Activated T-helper 2 cell treated with anti-CD3 and anti-CD28 coated beads, Interferon-gamma antibody, Interleukin-2, Interleukin-4, amounts not matched to agents 10 μg/mL and 5 μg/mL and 100 μg/mL, durations not matched to agents 14 hours and 24 hours and 36 hours (primary cell): ENCODE measurements around the gene FAM153A. TPM values are rescaled to one million over a fixed set of nuclear protein-coding genes. Genes with fewer than 3 reads are reported as not detected.
"Not testable (repeated sequence)": the region's sequence is repeated elsewhere in the genome, so short reads cannot be mapped to it uniquely, and the experiment has no call there.

Experiments
- DNase-seq: peaks from one replicate; pipeline ENCODE4 v3.0.0; 2021; ENCODE audit warnings: low spot score
- H3K27ac Mint-ChIP-seq: one replicate; pipeline ENCODE4 v1.8.0; 2021; ENCODE audit warnings: mixed read lengths
- H3K27me3 Mint-ChIP-seq: one replicate; pipeline ENCODE4 v1.8.0; 2021; ENCODE audit warnings: low read depth, mixed read lengths
- H3K36me3 Mint-ChIP-seq: one replicate; pipeline ENCODE4 v1.8.0; 2021; ENCODE audit warnings: low read depth, mixed read lengths
- H3K4me1 Mint-ChIP-seq: one replicate; pipeline ENCODE4 v1.8.0; 2021; ENCODE audit warnings: low read depth, mixed read lengths
- H3K4me3 Mint-ChIP-seq: one replicate; pipeline ENCODE4 v1.8.0; 2021; ENCODE audit warnings: low read depth, mild to moderate bottlenecking, moderate library complexity, mixed read lengths
- H3K9me3 Mint-ChIP-seq: one replicate; pipeline ENCODE4 v1.8.0; 2021; ENCODE audit warnings: mixed read lengths
- intact Hi-C: fragments of 100-400 bp; cut with micrococcal nuclease; formaldehyde crosslinking; loops from one replicate; pipeline ENCODE4 v1.15.1; 2023
- total RNA-seq: library from RNA; stranded (reverse); gene quantifications from 2 replicates; pipeline ENCODE4 v1.2.3, GENCODE V29; 2022

FAM153A gene
- total RNA-seq, 1 donor from 2014 or later, result 16.3 TPM

DNA sequence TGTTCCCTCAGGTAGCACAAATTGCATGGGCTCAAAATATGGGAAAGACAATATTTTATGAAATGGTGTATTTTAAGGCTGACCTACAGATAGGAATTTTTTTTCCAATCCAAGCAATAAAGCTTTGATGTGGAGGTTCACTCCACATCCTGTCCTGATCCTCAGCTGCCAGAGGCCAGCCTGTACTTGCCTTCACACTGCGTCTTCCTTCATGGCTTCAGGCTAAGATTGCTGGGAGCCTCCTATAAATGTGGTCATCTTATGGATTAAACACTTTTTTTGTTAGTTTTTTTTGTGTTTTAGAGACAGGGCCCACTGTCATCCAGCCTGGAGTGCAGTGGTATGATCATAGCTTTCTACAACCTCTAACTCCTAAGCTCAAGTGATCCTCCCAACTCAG lies 67.3 kb downstream of the FAM153A start:
- intact Hi-C loops, H3K27me3 Mint-ChIP-seq, H3K4me1 Mint-ChIP-seq, DNase-seq, H3K36me3 Mint-ChIP-seq, H3K4me3 Mint-ChIP-seq, H3K27ac Mint-ChIP-seq, H3K9me3 Mint-ChIP-seq: not testable (repeated sequence)

GRCh38 chr5:177696100-177696499 lies 86.6 kb downstream of the FAM153A start:
- H3K9me3 Mint-ChIP-seq, H3K27me3 Mint-ChIP-seq, H3K36me3 Mint-ChIP-seq, H3K4me1 Mint-ChIP-seq, H3K4me3 Mint-ChIP-seq, intact Hi-C loops, H3K27ac Mint-ChIP-seq, DNase-seq: not testable (repeated sequence)

- H3K27me3 Mint-ChIP-seq, H3K36me3 Mint-ChIP-seq, DNase-seq, H3K9me3 Mint-ChIP-seq, H3K4me1 Mint-ChIP-seq, H3K4me3 Mint-ChIP-seq, intact Hi-C loops, H3K27ac Mint-ChIP-seq: not testable (repeated sequence)
Measured at GRCh38 chr5:177695356-177695930, 87.3 kb downstream of the FAM153A start.

DNA sequence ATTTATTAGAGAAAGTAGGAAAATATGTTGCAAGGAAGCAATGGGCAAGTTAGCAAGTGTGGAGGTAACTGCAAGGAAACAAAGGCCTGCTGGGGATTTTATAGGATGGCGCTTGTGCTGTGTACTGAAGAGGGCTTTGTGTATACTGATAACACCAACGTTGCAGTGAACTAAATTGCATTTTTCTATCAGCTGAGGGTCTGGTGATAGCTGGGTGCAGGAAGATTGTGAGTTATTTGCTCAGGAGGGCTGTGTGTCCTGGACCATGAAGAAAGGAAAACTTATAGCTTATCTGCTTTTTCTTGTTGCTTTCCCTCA lies 88.2 kb downstream of the FAM153A start:
- H3K4me3 Mint-ChIP-seq, H3K27me3 Mint-ChIP-seq, H3K4me1 Mint-ChIP-seq, H3K27ac Mint-ChIP-seq, intact Hi-C loops, H3K9me3 Mint-ChIP-seq, DNase-seq, H3K36me3 Mint-ChIP-seq: not testable (repeated sequence)

- intact Hi-C loops, H3K4me1 Mint-ChIP-seq, H3K36me3 Mint-ChIP-seq, H3K27me3 Mint-ChIP-seq, DNase-seq, H3K27ac Mint-ChIP-seq, H3K9me3 Mint-ChIP-seq, H3K4me3 Mint-ChIP-seq: not testable (repeated sequence)
Measured at GRCh38 chr5:177693671-177694517, 88.8 kb downstream of the FAM153A start.

- H3K4me1 Mint-ChIP-seq, H3K36me3 Mint-ChIP-seq, H3K9me3 Mint-ChIP-seq, H3K4me3 Mint-ChIP-seq, H3K27ac Mint-ChIP-seq, H3K27me3 Mint-ChIP-seq, intact Hi-C loops, DNase-seq: not testable (repeated sequence)
Measured at GRCh38 chr5:177692969-177693368, 89.7 kb downstream of the FAM153A start.

GRCh38 chr5:177692507-177692906 lies 90.2 kb downstream of the FAM153A start:
- DNase-seq, H3K36me3 Mint-ChIP-seq, H3K4me1 Mint-ChIP-seq, H3K4me3 Mint-ChIP-seq, H3K9me3 Mint-ChIP-seq, intact Hi-C loops, H3K27ac Mint-ChIP-seq, H3K27me3 Mint-ChIP-seq: not testable (repeated sequence)

- H3K4me1 Mint-ChIP-seq, DNase-seq, intact Hi-C loops, H3K27me3 Mint-ChIP-seq, H3K9me3 Mint-ChIP-seq, H3K36me3 Mint-ChIP-seq, H3K4me3 Mint-ChIP-seq, H3K27ac Mint-ChIP-seq: not testable (repeated sequence)
Measured at GRCh38 chr5:177689011-177689610, 93.6 kb downstream of the FAM153A start.

DNA sequence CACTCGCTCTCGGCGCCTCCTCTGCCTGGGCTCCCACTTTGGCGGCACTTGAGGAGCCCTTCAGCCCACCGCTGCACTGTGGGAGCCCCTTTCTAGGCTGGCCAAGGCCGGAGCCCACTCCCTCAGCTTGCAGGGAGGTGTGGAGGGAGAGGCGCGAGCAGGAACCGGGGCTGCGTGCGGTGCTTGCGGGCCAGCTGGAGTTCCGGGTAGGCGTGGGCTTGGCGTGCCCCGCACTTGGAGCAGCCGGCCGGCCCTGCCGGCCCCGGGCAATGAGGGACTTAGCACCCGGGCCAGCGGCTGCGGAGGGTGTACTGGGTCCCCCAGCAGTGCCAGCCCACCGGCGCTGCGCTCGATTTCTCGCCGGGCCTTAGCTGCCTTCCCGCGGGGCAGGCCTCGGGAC lies 94.6 kb downstream of the FAM153A start:
- H3K27me3 Mint-ChIP-seq, H3K9me3 Mint-ChIP-seq, H3K4me1 Mint-ChIP-seq: not testable (repeated sequence)

DNA sequence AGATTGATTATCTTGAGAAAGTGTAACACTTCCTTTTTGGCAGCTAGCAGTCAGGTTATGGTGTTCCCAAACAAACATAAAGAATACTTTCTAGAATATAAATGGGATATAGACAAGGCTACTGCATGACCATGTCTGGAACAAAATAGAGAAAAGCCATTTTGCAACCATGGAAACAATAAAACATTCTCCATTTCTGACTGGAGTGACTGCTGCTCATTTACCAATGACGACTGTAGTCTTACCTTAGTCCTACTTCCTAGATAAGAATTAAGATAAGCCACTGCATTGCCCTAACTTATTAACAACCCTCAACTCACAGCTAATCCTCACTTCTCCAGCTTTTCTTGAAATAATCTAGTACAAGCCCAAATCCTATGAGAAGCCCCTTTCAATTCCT lies 100.8 kb downstream of the FAM153A start:
- H3K27ac Mint-ChIP-seq, DNase-seq, H3K36me3 Mint-ChIP-seq, intact Hi-C loops, H3K4me3 Mint-ChIP-seq, H3K9me3 Mint-ChIP-seq, H3K27me3 Mint-ChIP-seq, H3K4me1 Mint-ChIP-seq: not testable (repeated sequence)

More for the DNA sequence above, 94.6 kb downstream of the FAM153A start:
- H3K27ac Mint-ChIP-seq, DNase-seq, H3K36me3 Mint-ChIP-seq, H3K4me3 Mint-ChIP-seq, intact Hi-C loops: not testable (repeated sequence)

Other genes with a start within 250 kb of the FAM153A start
- 75.8 and 81.0 TPM in 2 replicates for gene FAM193B, start 228.3 kb downstream of the FAM153A start, total RNA-seq
- 174 and 175 TPM in 2 replicates for gene TMED9, start 190.7 kb downstream of the FAM153A start, total RNA-seq
- 20.9 and 22.1 TPM in 2 replicates for gene B4GALT7, start 182.8 kb downstream of the FAM153A start, total RNA-seq
- not detected in 2 replicates for gene PROP1, start 213.3 kb upstream of the FAM153A start, total RNA-seq